SU-DHL-6 (cell line): ENCODE data around the gene VPS13D.

Experiments
- H2AFZ ChIP-seq: fragments of 200-600 bp; sonication (generic); 2 replicates; pipeline ENCODE4 v1.6.1; 2014; ENCODE audit warnings: low read depth, mild to moderate bottlenecking, moderate library complexity, mixed read lengths, antibody characterized with exemption, low read length; ENCODE audit not compliant: severe bottlenecking
- H3F3A ChIP-seq: fragments of 200-600 bp; shearing (Covaris generic); 2 replicates; pipeline ENCODE4 v1.6.0; 2016; ENCODE audit warnings: antibody characterized with exemption, mild to moderate bottlenecking; ENCODE audit not compliant: insufficient read depth
- H3K27ac ChIP-seq: fragments of 200-600 bp; sonication (generic); 2 replicates; pipeline ENCODE4 v1.5.1; 2016; ENCODE audit warnings: low read depth, mild to moderate bottlenecking, low read length, moderate library complexity, mixed read lengths
- H3K27me3 ChIP-seq: fragments of 200-600 bp; sonication (generic), shearing (Covaris generic); 2 replicates; pipeline ENCODE4 v1.6.0; 2014; ENCODE audit warnings: mild to moderate bottlenecking, low read length
- H3K36me3 ChIP-seq: fragments of 200-600 bp; sonication (generic); 2 replicates; pipeline ENCODE4 v1.6.1; 2014; ENCODE audit warnings: mild to moderate bottlenecking, low read length, mixed read lengths
- H3K4me2 ChIP-seq: fragments of 300-600, 200-600 bp; shearing (Covaris generic), sonication (generic); 2 replicates; pipeline ENCODE4 v1.6.0; 2014; ENCODE audit warnings: low read length, low read depth, mild to moderate bottlenecking; ENCODE audit not compliant: poor library complexity, severe bottlenecking
- H3K4me3 ChIP-seq: fragments of 200-600 bp; sonication (generic); 2 replicates; pipeline ENCODE4 v1.5.1; 2014; ENCODE audit warnings: antibody characterized with exemption, low read length, mild to moderate bottlenecking, mixed read lengths; ENCODE audit not compliant: insufficient read depth, poor library complexity, severe bottlenecking
- H3K79me2 ChIP-seq: fragments of 200-600 bp; sonication (generic); 2 replicates; pipeline ENCODE4 v1.6.1; 2014; ENCODE audit warnings: mild to moderate bottlenecking, low read length, moderate library complexity; ENCODE audit not compliant: insufficient read depth
- H3K9ac ChIP-seq: fragments of 200-600 bp; sonication (generic); 2 replicates; pipeline ENCODE4 v1.7.0; 2014; ENCODE audit warnings: mild to moderate bottlenecking, low read length
- H3K9me2 ChIP-seq: fragments of 200-600 bp; sonication (generic); replicated peaks from 2 replicates; pipeline ENCODE4 v1.6.1; 2014; ENCODE audit warnings: low read length; ENCODE audit not compliant: insufficient read depth
- H3K9me3 ChIP-seq: fragments of 200-600 bp; sonication (generic); 2 replicates; pipeline ENCODE4 v1.6.1; 2014; ENCODE audit warnings: low read length, mixed read lengths; ENCODE audit not compliant: insufficient read depth
- H4K20me1 ChIP-seq: fragments of 200-600 bp; sonication (generic); 2 replicates; pipeline ENCODE4 v1.6.1; 2014; ENCODE audit warnings: low read depth, mild to moderate bottlenecking, antibody characterized with exemption, low read length, moderate library complexity, mixed read lengths
- EZH2phosphoT487 ChIP-seq: fragments of 200-600 bp; sonication (generic), shearing (Covaris generic); conservative IDR thresholded peaks from 2 replicates; pipeline ENCODE4 v1.6.1; 2018; ENCODE audit warnings: mild to moderate bottlenecking, antibody characterized with exemption, low read length, moderate library complexity, mixed read lengths
- TF ChIP-seq, protein P1 (sequence below): fragments of 200-600 bp; sonication (generic); IDR thresholded peaks from one replicate; pipeline ENCODE4 v1.5.1; 2017; ENCODE audit warnings: antibody characterized with exemption, mild to moderate bottlenecking, low read length, moderate library complexity; ENCODE audit not compliant: insufficient read depth, poor library complexity, severe bottlenecking

VPS13D gene

DNA sequence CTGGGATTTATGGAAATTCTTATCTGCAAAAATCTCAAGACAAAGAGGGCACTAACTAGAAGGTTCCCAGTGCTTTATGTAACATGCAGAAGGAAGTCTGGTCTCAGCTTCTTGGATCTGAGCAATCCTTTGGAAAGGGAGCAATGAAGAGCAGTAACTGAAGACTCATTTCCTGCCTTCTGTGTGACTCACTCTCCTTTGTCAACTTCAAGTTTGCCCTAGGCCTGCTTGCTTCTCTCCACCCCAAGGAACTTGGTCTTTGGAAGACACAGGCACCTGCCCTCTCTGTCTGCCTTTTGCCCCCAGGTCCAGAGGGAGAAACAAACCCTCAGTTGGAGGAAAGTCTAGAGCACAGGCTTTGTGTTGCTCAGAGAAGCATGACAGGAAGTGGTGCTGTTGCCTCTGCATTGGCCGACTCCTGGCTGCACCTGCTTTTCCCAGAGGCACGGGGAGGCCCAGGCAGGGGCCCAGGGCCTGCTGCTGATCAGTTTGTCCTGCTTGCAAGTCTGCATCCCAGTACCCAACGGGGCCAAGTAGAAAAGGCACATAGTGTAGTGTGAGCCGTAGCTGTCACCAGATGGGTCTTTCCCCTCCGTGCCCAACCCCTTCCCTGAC, 251.0 kb downstream of the VPS13D start:
- no peak overlapping the region for H2AFZ ChIP-seq
- no peaks in the 10 kb centered on the region for H4K20me1 ChIP-seq
- no peaks in the 10 kb centered on the region for H3K36me3 ChIP-seq
- no peak overlapping the region for H3K4me2 ChIP-seq
- no peaks in the 10 kb centered on the region for H3F3A ChIP-seq
- no peaks in the 10 kb centered on the region for H3K27me3 ChIP-seq
- H3K9ac ChIP-seq, result no peak overlapping the region
- no peaks in the 10 kb centered on the region for H3K9me3 ChIP-seq
- no peaks in the 10 kb centered on the region for H3K9me2 ChIP-seq
- H3K79me2 ChIP-seq, result no peaks in the 10 kb centered on the region
- TF ChIP-seq, protein P1, sequence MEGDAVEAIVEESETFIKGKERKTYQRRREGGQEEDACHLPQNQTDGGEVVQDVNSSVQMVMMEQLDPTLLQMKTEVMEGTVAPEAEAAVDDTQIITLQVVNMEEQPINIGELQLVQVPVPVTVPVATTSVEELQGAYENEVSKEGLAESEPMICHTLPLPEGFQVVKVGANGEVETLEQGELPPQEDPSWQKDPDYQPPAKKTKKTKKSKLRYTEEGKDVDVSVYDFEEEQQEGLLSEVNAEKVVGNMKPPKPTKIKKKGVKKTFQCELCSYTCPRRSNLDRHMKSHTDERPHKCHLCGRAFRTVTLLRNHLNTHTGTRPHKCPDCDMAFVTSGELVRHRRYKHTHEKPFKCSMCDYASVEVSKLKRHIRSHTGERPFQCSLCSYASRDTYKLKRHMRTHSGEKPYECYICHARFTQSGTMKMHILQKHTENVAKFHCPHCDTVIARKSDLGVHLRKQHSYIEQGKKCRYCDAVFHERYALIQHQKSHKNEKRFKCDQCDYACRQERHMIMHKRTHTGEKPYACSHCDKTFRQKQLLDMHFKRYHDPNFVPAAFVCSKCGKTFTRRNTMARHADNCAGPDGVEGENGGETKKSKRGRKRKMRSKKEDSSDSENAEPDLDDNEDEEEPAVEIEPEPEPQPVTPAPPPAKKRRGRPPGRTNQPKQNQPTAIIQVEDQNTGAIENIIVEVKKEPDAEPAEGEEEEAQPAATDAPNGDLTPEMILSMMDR, result no peak
- TF ChIP-seq EZH2phosphoT487, result no peak
- H3K27ac ChIP-seq, result no peak overlapping the region
- H3K4me3 ChIP-seq, result no peak overlapping the region

DNA sequence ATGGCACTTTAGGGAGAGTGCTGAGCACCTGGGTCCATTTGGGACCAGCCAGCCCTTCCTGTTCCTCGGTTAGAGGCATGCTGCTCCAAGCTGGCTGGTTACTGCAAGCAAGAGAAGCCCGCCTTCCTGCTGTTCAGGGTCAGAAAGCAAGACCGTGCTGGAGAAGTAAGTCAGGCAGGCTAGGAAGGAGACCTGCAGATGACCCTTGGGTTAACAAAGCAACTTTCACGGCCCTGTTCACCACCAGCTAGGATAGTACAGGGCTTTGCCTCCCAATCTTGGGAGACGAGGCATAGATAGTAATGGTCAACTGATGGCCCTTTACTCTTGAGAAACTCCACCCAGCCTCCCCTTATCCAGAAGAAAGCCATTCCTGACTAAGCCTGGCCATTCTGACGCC, 252.1 kb downstream of the VPS13D start:
- no peaks in the 10 kb centered on the region for H3K36me3 ChIP-seq
- H3K27me3 ChIP-seq, result no peaks in the 10 kb centered on the region
- H3K9me2 ChIP-seq, result no peaks in the 10 kb centered on the region
- H3F3A ChIP-seq, result no peaks in the 10 kb centered on the region
- no peak overlapping the region for H3K27ac ChIP-seq
- H4K20me1 ChIP-seq, result no peaks in the 10 kb centered on the region
- no peak overlapping the region for H3K4me2 ChIP-seq
- H3K79me2 ChIP-seq, result no peaks in the 10 kb centered on the region
- H3K9me3 ChIP-seq, result no peaks in the 10 kb centered on the region
- H2AFZ ChIP-seq, result no peak overlapping the region
- no peak overlapping the region for H3K9ac ChIP-seq
- TF ChIP-seq EZH2phosphoT487, result no peak
- TF ChIP-seq, protein P1, result no peak
- H3K4me3 ChIP-seq, result no peak overlapping the region

DNA sequence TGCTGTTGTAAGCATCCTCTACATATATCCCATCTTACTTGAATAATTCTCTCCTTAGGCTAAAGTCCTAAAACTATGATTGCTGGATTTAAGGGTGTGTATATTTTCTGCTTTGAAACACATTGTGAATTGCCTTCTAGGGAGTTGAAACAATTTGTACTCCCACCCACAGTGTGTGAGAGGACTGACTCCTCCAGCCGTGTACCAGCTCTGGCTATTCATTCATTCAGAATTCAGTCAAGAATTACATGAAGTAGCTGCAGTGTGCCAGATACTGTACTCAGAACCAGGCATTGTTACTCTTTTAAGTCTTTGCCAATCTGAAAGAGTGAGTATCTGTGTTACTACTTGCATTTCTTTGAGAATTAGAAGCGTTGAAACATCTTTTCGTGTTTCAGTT, 253.2 kb downstream of the VPS13D start:
- Histone ChIP-seq H3K9me3 (no peaks in the 10 kb centered on the region), H3F3A (no peaks in the 10 kb centered on the region), H4K20me1 (no peaks in the 10 kb centered on the region), H3K36me3 (no peaks in the 10 kb centered on the region), H3K79me2 (no peaks in the 10 kb centered on the region), H3K27ac (no peak overlapping the region), H3K27me3 (no peaks in the 10 kb centered on the region), H3K4me2 (no peak overlapping the region), H3K9me2 (no peaks in the 10 kb centered on the region), H2AFZ (no peak overlapping the region), H3K4me3 (no peak overlapping the region), H3K9ac (no peak overlapping the region)
- TF ChIP-seq, protein P1, result no peak
- TF ChIP-seq EZH2phosphoT487, result no peak
